ENCODE measurements around the gene HSDL1.
"Not testable (repeated sequence)": the region's sequence is repeated elsewhere in the genome, so short reads cannot be mapped to it uniquely, and the experiment has no call there.

The HSDL1 gene

DNA sequence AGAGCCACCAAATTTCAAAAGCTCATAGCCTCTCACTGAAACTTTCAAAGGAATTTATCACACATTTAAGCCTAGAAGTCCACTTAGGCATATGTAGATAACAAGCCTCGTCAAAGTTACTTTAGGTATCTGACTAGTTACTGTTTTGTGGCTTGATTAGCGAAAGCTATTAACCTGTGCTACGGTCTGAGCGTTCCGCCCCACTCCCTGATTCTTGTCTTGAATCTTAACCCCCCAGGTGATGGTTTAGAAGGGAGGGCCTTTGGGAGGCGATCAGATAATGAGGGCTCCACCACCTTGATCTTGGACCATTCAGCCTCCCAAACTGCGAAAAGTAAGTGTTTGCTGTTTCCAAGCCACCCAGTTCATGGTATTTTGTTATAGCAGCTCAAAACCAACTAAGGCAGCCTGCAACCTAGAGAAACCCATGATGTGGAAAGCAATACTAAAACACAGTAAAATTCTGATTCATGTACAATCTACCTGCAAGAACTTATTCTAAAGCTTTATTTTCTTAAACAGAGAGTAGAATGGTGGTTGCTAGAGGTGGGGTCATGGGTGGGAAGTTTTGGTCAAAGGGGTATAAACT lies 7.1 kb downstream of the HSDL1 start:
- DNase-seq = no peak

DNA sequence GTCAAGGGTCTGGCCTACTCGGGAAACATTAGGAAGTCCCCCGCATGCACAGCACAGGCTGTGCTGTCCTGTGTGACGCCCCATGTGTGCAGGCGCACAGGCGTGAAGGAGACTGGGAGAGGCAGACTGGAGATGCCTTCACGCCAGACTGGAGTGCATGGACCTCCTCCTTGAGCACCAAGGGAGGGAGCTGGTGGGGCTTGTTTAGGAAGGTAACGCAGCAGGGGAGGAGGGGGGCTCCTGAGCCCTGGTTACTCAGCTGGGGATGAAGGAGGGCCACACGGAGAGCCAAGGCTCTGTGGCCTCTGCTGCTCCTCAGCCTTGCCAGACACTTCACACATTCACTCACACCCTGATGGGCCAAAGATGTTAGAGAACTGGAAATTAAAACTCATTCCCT lies 7.7 kb downstream of the HSDL1 start:
- no peak for DNase-seq

DNA sequence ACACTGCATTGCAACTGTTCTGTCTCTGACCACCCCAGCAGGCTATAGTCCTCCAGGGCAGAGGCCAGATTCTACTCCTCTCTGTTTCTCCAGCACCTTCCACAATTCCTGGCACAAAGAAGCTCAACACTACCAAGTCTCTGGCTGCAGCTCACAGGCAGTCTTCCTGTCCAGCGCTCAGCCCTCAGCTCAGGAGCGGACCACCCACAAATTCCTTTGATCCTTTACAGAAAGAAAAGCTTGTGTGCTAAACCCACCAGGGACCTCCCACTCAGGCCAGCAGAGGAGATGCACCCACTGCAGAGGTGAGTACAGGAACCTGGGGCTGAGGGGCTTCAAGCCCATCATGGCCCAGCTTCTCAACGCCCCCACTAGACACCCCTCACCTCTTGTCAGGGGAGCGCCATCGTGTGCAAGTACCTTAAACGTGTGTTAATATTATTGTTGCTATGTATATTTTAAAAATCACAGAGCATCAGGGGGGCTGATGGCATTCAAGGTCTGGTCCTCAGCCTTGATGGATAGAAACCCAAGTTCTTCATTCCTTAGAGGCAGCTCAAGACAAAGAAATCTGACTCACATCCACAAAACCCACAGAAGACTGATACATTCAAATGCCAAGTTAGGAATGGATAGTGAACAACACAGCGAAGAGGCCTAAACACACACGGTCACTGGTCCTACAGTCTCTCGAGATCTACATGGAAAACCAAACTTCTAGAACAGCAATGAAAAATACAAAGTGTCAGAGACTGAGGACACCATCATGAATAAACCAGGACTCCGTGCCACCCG lies 8.4 kb downstream of the HSDL1 start:
- peak; percentile 33 for DNase-seq

DNA sequence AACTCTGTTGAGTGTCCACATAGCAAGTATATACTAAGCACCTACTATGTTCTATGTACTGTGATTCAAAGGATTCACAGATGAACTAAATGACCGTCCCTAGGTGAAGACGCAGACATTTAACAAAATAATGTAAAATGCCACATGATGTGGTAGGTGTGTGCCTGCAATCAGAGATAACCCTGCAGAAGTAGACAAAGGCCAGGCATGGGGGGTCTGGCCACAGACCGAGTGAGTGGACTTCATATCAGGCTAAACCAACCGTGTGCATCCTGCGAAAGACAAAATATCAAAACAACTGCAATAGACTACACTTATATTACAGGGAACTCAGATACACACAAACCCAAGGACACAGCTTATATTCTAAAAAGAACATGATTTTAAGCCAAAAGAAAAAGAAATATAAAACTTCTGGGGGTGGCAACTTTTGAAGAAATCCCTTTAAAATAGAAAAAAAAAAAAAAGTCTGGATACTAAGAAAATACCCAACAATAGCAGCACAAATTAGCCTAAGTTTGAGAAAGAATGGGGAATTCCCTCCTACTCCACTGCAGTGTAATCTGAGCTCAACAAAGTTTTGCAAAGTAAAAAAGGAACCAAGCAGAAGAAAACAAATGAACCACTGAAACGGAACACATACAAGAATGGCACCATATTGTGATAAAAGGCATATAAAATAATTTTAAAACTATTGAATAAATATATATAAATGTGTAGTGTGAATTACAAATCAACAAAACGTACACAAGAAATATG lies 12.3 kb downstream of the HSDL1 start:
- DNase-seq = no peak

DNA sequence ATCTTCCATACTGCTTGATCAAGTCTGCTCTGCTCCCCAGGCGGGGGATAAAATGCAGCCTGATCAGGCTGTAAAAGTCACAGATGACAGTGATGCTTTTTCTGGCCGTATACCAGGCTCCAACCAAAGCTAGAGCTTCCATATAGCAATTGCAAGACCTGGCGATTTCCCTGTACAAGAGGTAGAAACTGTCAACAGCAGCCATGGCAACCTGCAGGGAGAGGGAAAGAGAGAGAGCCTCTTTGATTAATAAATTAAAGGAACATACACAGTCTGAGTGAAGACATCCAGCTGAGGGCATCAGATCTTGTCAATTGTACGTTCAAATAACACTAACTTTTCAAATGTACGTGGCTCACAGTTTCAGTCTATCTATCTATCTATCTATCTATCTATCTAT lies 13.9 kb downstream of the HSDL1 start:
- no peak for DNase-seq

DNA sequence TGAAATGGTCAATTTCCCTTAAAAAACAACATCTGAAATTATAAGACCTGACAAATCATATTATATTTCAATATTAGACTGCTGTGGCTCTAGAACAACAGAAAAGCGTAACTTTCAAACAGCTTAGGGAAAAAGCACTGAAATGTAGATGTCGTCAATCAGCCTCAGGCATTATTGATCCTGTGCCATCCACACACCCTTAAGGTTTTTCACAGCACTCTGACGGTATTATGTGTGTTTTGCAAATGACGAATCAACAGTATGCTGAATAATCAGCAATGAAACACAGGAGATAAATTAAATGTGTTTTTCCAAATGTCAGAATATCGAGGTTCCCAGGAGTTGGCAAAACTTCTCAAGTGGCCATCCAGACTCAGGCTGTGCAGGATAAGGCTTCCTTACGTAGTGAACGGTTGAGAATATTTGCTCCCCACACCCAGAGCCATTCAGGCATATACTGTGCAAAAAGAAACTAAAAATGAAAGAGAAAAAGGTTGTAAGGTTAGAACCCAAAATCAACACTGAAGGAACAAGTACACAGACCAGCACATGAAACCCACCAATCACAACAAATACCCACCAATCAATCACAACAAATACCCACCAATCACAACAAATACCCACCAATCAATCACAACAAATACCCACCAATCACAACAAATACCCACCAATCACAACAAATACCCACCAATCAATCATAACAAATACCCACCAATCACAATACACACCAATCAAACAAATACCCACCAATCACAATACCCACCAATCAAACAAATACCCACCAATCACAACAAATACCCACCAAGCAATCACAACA lies 20.5 kb downstream of the HSDL1 start:
- no peak for DNase-seq

DNA sequence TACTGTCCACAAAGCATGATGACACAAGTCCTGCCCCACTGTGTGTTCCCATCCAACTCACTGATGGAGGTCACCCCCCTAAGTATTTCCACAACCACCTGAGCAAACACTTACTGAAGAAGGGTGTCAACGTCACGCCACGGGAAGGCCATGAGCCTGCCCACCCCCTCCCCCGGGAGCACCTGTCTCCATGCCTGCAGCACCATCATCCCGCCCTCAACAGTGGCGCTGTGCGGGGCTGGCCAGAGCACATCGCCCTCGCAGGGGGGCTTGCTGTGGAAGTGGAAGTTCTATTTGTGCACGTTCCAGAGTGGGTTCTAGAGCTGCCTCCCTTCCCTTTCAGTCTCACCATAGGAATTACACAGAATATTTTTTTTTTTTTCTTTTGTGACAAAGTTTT lies 24.0 kb downstream of the HSDL1 start:
- no peak for DNase-seq

DNA sequence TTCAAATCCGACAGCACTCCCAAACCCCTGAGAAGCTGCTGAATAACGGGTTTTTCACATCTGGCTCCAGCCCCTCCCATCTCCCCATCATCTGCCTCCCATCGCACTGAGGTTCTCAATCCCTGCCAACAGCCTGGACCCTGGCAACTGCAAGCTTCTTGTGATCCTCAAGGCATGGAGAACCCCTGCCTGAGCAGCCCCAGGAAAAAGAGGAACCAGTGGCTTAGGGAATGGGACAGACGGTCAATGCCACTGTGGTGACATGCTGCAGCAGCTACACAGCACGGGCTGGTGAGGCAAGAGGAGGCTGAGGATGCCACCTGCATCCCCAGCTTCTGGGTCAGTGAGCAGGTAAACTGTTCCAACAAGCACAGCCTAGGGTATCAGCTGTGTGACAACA lies 25.0 kb downstream of the HSDL1 start:
- DNase-seq = no peak

DNA sequence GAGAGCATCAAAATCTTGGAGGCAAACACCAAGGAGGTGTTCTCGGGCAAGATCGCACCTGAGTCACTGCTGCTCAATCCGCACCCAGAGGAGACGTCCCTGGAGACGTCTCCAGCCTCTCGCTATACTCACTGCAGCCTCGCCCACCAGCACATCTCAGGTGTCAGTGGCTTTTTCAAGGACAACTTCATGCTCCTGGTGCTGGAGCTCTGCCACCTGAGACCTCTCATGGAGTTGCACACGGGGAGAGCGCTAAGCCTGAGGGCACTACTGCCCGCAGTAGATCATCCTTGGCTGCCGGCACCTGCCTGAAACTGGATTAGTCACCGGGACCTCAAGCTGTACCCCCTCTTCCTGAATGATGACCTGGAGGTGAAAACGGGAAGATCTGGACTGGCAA lies 25.6 kb downstream of the HSDL1 start:
- no peak for DNase-seq

DNA sequence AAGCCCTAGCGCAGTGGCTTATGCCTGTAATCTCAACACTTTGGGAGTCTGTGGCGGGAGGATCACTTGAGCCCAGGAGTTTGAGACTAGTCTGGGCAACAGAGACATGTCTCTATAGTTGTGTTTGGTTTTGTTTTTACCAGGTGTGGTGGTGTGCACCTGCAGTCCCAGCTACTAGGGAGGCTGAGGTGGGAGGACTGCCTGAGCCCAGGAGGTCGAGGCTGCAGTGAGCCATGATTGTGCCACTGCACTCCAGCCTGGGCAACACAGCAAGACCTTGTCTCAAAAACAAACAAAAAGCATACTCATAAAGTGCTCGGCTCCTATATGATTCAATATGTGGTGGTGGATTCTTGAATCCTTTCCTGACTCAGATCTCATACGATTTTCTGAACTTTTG lies 26.7 kb downstream of the HSDL1 start:
- not testable (repeated sequence) for DNase-seq

DNA sequence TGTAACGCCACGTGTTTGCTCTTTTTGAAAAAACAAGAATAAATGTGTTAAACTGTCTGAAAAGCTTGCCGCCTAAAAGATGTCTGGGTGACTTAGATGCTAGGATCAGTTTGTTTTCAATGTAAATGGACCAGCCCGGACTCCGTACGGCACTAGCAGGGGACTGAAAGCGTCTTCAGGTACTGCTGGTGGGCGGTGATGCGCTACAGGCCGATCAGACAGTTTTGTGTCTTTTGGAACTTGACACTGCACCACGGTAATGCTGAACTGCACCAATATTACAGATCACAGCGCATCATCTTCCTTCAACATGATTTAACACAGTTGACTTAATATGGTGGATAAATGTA lies 27.5 kb downstream of the HSDL1 start:
- peak; percentile 22 for DNase-seq

DNA sequence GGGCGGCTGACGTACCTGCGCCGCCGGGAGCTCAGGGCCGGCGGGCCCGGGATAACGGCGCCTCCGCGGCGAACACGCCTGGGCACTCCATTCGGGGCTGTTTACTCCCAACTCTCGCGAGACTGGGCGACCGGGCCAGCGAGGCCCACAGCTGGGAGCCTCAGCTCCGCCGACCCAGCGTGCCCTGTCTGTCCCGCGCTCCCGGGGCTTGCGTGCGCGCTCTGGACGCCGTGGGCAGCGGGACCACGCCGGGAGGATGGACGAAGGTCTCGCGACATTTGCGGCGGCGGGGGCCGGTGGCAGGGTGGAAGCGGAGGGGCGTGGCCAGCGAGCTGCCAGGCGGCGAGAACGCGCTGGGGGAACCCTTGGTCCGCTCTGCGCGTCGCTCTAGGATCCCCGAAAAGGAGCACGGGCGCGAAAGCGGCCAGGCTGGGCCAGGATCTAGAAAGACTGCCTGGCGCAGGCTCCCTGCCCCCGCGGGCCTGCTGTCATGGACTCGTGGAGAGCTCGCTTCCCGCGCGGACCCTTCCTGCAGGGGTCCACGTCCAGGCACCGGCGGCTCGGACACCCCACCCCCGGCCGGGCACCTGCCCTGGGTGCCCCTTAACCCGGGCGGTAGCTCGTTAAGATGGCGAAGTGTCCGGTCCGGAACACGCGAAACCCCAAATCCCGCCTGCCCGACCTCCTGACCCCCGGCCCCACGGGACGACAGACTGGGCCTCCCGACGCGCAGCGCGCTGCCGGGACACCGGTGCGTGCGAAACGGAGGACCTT lies 28.1 kb downstream of the HSDL1 start, which contains the start of gene MBTPS1:
TSS of gene MBTPS1 (minus strand) at position 223 of the 774 bp plus-strand sequence. CDS start 15,159 bp downstream, outside the sequence.
- peak; percentile 98 for DNase-seq

DNA sequence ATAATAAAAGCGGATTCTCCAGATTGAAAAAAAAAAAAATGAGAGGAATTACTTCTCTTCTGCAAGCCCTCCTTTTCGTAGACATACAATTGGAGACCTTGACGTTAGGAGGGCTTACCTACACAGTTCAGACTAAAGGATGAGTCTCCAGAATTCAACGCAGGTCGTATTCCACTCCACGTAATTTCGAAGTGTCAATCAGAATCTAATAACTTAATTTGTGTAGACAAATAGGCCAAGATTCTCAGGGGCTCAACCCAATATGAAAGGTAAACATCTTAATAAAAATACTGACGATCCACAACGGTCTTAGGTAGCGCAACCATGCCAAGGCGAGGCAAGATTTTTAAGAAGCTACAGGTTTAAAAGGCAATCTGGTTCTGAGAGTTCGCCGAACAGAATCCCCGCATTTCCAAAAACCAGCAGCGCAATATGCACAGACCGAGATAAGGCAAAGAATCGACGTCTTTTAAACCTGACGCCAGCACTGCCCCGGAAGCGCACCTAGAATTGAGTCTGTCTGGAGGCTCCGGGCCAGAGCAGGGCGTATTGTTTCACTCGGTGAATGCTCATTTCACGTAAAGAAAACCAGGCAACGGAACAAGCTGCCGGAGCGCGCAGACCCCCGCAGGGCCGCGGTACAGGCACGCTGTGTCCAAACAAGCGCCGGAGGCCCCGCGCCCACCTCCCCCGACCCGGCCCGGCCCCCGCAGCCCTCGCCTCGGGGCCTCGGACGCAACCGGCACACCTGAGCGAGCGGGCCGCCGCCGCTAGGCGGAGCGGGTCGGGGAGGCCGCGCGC lies 28.9 kb downstream of the HSDL1 start:
- DNase-seq = peak; percentile 27

DNA sequence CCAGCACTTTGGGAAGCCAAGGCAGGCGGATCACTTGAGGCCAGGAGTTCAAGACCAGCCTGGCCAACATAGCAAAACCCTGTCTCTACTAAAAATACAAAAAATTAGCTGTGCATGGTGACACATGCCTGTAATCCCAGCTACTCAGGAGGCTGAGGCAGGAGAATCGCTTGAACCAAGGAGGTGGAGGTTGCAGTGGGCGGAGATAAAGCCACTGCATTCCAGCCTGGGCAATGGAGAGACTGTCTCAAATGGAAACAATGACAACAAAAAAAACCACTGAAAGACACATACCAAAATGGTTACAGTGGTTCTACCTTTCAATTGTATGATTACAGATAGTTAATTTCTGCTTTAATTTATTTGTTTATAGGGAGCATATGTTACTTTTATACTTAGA lies 33.0 kb downstream of the HSDL1 start:
- not testable (repeated sequence) for DNase-seq

DNA sequence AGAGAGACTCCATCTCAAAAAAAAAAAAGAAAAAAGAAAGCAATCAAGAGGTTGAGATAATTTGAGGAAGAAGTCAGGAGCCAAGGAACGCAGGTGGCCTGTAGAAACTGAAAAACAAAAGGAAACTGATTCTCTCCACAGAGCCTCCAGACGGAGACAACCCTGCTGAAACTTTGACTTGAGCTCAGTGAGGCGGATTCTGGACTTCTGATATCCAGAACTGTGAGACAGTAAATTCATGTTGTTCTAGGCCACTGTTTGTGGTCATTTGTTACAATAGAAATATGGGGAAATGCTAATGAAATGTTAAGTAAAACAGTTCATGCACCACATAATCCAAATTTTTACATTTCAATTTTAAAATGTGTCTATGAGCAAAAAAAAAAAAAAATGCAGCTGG lies 33.5 kb downstream of the HSDL1 start:
- no peak for DNase-seq

DNA sequence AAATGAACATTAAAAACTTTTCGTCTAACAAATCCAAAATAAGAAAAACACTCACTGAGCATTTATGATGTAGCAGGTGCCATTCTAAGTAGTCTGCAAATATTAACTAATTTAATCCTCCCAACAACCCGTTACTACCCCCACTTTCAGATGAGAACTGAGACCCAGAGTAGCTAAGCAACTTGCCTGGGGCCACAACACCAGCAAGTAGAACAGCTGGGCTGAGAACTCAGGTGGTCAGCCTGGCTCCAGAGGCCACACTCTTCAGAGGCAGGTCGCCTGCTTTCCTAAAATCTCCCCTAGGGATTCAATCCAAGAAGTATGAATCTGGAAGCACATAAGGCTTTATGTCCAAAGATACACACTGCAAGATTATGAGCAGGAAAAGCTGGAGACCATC lies 34.5 kb downstream of the HSDL1 start:
- DNase-seq = no peak

DNA sequence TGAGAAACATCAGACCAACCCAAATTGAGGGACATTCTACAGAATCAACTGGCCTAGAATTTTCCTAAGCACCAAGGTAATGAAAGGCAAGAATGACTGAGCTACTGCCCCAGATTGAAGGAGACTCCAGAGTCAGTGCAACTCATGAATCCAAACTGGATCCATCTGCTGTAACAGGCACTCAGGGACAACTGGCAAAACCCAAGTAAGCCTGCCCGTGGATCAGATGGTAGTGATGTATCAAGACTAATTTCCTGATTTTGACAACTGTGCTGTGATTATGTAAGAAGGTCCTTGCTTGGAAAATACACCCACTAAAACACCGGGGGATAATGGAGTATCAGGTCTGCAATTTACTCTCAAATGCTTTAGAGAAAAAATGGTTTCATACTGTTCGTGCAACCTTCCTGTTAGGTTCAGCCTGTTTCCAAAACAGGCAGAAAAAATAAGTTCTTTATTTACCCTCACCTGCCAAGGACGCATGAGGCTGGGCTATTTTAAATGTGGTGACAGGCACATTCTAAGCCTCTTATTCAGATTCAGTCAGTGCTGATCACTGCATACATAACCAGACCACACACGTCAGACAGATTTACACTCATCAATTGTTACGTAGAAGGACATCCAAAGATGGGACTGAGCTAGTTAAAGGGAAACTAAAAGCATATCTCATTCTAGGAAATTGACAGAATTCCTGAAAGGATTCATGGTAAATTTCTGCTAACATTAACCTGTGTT lies 35.2 kb downstream of the HSDL1 start:
- peak; percentile 5 for DNase-seq

DNA sequence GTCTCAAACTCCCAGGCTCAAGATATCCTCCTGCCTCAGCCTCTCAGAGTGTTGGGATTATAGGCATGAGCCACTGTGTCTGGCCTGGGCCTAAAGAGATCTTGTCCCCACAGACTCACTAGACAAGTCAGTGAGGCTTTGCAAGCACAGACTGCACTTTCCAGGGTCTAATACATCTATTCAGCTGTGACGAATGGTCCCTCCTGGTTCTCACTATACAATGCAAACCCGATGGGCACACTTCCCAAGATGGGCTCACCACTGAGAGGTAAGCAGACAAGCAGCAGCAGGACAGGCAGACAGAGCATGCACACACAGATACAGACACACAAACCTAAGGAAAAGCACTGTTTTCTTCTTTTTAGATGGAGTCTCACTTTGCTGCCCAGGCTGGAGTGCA lies 37.1 kb downstream of the HSDL1 start:
- DNase-seq = no peak

DNA sequence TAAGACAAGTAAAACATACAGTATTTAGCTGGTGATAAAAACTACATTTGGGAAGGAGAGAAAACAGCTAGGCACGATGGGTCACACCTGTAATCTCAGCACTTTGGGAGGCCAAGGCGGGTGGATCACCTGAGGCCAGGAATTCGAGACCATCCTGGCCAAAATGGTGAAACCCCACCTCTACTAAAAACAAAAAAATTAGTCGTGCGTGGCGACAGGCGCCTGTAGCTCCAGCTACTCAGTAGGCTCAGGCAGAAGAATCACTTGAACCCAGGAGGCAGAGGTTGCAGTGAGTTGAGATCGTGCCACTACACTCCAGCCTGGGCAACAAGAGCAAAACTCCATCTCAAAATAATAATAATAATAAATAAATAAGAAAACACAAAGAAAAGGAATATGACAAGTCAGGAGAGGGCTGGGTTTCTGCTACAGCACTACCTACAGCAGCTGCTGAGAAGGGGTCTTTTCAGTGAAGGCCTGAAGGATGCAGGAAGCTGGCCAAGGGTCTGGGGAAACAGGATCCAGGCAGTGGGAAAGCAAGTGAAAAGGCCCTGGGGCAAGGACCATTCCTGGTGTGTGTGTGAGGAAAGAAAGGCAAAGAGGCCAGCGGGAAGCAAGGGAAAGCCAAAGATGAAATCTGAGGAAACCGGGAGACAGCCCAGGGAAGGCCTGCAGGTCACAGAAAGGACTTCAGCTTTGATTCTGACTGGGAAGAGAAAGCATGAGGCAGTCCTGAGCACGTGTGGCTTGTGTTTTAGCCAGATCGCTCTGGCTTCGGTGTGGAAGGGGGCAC lies 38.8 kb downstream of the HSDL1 start:
- DNase-seq = no peak

DNA sequence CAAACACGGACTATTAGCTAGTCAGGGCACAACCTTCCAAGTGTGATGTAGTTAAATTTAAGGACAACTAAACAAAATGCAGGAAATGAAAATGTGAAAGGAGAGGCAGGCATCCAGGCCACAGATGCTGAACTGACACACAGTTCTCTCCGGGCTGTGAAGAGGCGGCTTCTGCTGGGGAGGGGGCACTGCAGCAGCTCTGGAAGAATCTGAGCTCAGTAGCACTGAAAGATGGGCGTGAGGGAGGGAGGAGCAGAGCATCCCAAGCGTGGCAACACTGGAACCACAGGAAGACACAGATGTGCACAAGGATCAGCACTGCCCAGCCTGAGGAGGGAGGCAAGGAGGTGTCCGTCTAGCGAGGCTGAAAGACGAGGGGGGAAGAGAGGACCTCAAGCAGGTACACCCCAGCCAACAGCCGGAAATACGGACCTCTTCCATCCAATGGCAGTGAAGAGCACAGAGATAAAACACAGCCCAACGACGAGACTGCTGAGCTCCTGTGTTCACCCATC lies 39.6 kb downstream of the HSDL1 start:
- DNase-seq = no peak
